ENCODE results near the gene MAP3K12. TPM values are rescaled to one million over a fixed set of nuclear protein-coding genes. Genes with fewer than 3 reads are reported as not detected.

The MAP3K12 gene
- total RNA-seq, 2 experiments from 2014 or later, result 26.0 to 26.1 TPM

DNA sequence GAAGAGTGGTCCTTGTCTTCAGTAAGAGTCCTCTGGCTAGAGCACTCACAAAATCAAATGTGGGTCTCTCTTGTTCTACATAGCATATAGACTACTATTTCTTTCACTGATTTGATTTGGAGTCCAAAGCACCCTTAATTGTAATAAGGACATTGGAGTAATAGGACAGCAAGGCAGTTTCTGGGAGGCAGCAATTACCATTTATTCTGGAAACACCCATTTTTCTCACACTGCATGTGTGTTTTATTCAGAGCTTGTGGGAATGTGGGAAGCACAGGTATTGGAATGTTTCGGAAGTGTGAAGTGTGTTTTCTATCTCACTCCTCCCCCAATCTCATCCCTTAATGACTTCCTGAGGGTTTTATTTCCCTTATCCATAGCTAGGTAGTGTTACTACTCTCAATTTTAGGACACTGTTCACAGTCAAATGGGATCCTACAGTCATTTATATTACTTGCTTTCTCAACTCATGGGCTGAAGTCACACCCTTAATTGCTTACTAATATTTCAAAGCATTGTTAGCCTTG is 27.1 kb downstream of the MAP3K12 start:
- Mint-ChIP-seq H3K27me3 (no peaks in the 10 kb centered on the region), H3K36me3 (ENCODE audit: low read depth) (peaks cover 76% of the 10 kb centered on the region), H3K4me1 (peaks cover 39% of the 10 kb centered on the region), H3K9me3 (no peaks in the 10 kb centered on the region), H3K4me3 (no peak overlapping the region), H3K27ac (no peak overlapping the region)
- ChIA-PET CTCF (interaction anchor here (0.6 to 2.8 kb wide), 3 partner anchors 10 to 95 kb away, joined by 3 to 10 read pairs (median 3); no protein-coding TSS in a partner anchor), POLR2A (no interaction called here)
- DNase-seq, result no peak

DNA sequence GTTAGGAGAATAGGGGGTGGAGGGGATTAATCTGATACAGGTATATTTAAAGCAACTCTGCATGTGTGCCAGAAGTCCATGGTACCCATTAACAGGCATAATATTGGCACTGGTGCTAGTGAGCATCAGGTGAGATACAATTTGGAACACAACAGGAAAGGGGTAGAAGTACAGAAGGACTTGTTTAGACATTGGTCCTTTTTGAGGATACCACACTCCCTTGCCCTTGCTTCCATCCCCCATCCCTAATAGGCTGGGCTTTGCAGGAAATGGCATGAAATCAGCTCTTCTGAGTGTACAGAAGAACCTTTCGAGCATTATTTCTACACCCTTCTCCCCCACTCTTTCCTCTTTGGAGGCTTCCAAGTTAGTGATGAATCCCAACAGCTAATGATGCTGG is 31.0 kb downstream of the MAP3K12 start:
- Mint-ChIP-seq H3K27me3 (no peaks in the 10 kb centered on the region), H3K9me3 (no peaks in the 10 kb centered on the region), H3K36me3 (ENCODE audit: low read depth) (peaks cover 77% of the 10 kb centered on the region), H3K27ac (no peak overlapping the region), H3K4me3 (no peak overlapping the region), H3K4me1 (peaks cover 23% of the 10 kb centered on the region)
- CTCF ChIA-PET, result interaction anchor here (0.6 to 0.9 kb wide), 3 partner anchors 9 to 215 kb away, joined by 3 to 6 read pairs (median 4); partner anchors contain the start of gene PRR13
- POLR2A ChIA-PET, result no interaction called here
- no peak for DNase-seq

DNA sequence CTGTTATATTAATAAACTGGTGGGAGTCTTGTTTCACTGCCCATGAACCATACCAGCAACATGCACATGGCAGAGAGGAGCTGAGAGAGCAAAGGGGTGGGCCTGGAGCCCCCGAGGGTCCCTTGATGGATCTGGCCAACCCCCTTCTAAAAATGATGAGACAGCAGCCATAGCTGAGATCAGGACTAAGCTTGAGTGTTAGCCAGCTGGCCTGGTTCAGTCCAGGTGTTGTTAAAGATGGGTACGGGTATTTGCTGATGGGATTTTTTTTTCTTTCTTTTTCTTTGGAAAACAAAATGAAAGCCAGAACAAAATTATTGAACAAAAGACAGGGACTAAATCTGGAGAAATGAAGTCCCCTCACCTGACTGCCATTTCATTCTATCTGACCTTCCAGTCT is 31.4 kb downstream of the MAP3K12 start:
- ChIA-PET POLR2A (no interaction called here), CTCF (interaction anchor here (0.6 to 0.9 kb wide), 2 partner anchors 9 to 26 kb away, joined by 3 to 6 read pairs; partner anchors contain the start of gene PRR13)
- no peaks in the 10 kb centered on the region for H3K9me3 Mint-ChIP-seq
- H3K4me3 Mint-ChIP-seq, result no peak overlapping the region
- H3K27me3 Mint-ChIP-seq, result no peaks in the 10 kb centered on the region
- no peak for DNase-seq
- H3K27ac Mint-ChIP-seq, result no peak overlapping the region
- peaks cover 25% of the 10 kb centered on the region for H3K4me1 Mint-ChIP-seq
- peaks cover 79% of the 10 kb centered on the region for H3K36me3 Mint-ChIP-seq (ENCODE audit: low read depth)

DNA sequence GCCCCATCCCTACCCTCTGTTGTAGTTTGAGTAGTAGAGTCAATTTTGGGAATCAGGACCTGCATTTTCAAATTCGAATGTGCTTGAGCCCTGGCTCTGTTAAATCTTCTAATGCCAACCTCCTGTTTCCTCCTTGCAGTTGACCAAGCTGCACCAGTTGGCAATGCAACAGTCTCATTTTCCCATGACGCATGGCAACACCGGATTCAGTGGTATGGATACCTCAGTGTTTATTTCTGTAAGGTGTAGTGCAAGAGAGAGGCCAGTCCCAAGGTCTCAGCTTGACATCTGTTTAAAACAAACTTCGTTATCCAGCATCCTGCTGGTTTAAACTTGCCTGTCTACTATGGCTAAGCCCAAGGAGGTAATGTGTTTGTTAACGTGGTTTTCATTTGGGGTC is 32.2 kb downstream of the MAP3K12 start:
- H3K4me3 Mint-ChIP-seq, result no peak overlapping the region
- no peaks in the 10 kb centered on the region for H3K9me3 Mint-ChIP-seq
- CTCF ChIA-PET, result interaction anchor here (1.1 kb wide), 1 partner anchor 9 kb away, joined by 3 read pairs; no protein-coding TSS in a partner anchor
- DNase-seq, result no peak
- H3K4me1 Mint-ChIP-seq, result peaks cover 25% of the 10 kb centered on the region
- peaks cover 79% of the 10 kb centered on the region for H3K36me3 Mint-ChIP-seq (ENCODE audit: low read depth)
- no peak overlapping the region for H3K27ac Mint-ChIP-seq
- H3K27me3 Mint-ChIP-seq, result no peaks in the 10 kb centered on the region
- POLR2A ChIA-PET, result no interaction called here

DNA sequence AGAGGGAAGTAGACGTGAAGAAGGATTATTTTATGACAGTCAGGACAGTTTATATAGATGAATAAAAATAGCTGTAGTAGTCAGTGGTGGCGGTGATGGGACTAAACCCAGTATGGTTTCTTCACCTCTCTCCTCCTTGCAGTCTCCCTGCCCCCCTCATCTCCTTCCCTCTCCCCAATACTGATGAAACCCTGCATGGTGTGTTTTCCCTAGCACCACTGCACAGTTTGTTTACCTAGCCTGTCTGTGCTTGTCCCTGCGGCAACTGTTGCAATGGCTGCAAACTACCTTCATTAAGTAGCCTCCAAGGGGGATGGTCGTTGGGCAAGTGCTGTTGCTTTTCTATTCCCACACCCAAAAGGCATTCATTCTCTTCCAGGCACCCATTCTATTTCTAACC is 32.6 kb downstream of the MAP3K12 start:
- Mint-ChIP-seq H3K27me3 (no peaks in the 10 kb centered on the region), H3K4me3 (no peak overlapping the region), H3K9me3 (no peaks in the 10 kb centered on the region), H3K27ac (no peak overlapping the region), H3K36me3 (ENCODE audit: low read depth) (peaks cover 79% of the 10 kb centered on the region), H3K4me1 (peaks cover 22% of the 10 kb centered on the region)
- POLR2A ChIA-PET, result no interaction called here
- DNase-seq, result no peak
- CTCF ChIA-PET, result interaction anchor here (1.1 kb wide), 1 partner anchor 9 kb away, joined by 3 read pairs; no protein-coding TSS in a partner anchor

DNA sequence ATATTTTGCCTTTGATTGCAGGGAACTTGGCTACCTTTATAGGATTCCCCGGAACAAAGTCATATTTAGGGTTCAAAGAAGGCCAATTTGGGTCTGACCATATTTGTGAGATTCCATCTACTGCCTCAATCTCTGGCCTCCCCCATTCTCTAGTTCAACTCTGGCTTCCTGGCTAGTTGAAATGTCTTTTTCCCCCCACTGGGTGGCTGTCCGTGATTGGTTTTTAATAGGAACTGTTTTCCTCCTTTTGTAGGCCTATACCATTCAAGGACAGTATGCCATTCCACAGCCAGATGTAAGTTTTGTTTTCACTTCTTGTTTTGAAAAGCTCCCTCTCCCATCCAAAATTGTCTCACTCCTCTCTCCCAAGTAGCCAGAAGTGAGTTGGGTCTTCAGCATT is 33.6 kb downstream of the MAP3K12 start:
- H3K27me3 Mint-ChIP-seq, result no peaks in the 10 kb centered on the region
- CTCF ChIA-PET, result no interaction called here
- H3K4me1 Mint-ChIP-seq, result peaks cover 22% of the 10 kb centered on the region
- H3K36me3 Mint-ChIP-seq (ENCODE audit: low read depth), result peaks cover 80% of the 10 kb centered on the region
- POLR2A ChIA-PET, result no interaction called here
- H3K9me3 Mint-ChIP-seq, result no peaks in the 10 kb centered on the region
- DNase-seq, result no peak
- no peak overlapping the region for H3K27ac Mint-ChIP-seq
- H3K4me3 Mint-ChIP-seq, result no peak overlapping the region

DNA sequence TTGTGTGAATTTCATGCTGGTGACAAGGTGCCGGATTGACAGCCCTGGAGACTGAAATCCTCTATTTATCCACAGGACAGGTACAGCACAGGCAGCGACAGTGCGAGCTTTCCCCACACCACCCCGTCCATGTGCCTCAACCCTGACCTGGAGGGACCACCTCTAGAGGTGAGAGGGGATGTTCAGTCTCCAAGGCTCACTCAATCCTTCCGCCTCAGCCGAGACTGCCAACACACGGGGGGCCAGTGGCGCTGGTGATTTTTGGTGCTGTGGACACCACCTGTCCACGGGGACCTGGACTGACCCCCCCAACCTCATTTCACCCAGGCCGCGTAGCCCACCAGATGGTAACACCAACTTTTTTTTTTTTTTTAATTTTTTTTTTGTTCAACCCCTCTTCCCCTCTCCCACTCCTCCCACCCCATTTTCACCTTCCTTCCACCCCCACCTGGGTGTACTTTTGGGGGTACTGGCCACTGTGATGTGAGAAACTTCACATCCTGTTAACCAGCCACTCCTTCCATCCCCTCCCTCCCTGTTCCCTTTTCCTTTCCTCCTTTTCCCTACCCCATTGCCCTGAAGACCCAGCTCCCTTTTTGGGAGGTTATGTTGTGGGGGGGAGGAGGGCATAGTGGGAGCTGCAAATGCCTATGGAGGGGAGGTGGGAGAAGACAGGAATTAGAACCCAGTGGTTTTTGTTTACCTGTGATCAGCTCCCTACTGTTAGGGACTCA is 34.4 kb downstream of the MAP3K12 start:
- no peaks in the 10 kb centered on the region for H3K9me3 Mint-ChIP-seq
- peaks cover 27% of the 10 kb centered on the region for H3K4me1 Mint-ChIP-seq
- ChIA-PET CTCF (interaction anchor here (0.7 to 1.1 kb wide), 3 partner anchors 9 to 80 kb away, joined by 3 to 4 read pairs (median 3); no protein-coding TSS in a partner anchor), POLR2A (no interaction called here)
- no peaks in the 10 kb centered on the region for H3K27me3 Mint-ChIP-seq
- no peak overlapping the region for H3K4me3 Mint-ChIP-seq
- peaks cover 82% of the 10 kb centered on the region for H3K36me3 Mint-ChIP-seq (ENCODE audit: low read depth)
- DNase-seq, result no peak
- no peak overlapping the region for H3K27ac Mint-ChIP-seq

DNA sequence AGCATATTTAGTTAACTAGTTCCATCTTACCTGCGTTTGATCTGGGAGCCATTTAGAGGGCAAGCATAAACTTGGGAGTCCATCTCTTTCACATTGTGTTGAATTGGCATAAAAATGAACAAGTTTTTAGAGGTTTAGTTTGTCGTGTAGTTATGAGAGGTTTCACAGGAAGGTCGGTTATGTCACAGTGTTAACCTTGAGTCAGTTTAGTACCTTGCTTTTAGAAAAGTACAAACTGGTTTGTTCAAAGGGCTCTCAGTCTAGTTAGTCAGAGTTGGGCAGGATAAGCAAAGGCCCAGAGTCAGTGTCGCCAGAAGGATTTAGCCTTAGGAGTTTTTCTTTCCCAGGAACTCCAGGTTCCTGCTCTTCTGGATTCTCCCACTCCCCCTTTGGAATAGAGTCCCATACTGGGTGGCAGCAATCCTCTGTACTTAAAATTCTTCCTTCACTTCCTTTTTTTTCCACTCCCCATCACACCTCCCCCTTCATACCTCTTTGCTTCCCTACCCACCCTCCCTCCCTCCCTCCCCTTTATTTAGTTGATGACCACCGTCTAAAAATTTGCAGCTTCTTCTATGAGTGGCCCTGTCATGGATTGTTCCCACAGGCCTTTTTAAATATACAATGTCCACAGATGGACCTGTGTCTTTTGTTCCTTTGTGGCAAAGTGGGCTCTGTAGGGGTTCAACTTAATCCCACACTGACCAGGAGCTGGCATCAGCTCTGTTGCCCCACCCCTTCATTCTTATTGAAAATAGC is 35.3 kb downstream of the MAP3K12 start:
- Mint-ChIP-seq H3K9me3 (no peaks in the 10 kb centered on the region), H3K27ac (no peak overlapping the region), H3K27me3 (no peaks in the 10 kb centered on the region), H3K4me3 (no peak overlapping the region), H3K36me3 (ENCODE audit: low read depth) (peaks cover 87% of the 10 kb centered on the region), H3K4me1 (peaks cover 29% of the 10 kb centered on the region)
- ChIA-PET CTCF (interaction anchor here (0.6 to 1.5 kb wide), 4 partner anchors 8 to 41 kb away, joined by 3 to 4 read pairs (median 4); partner anchors contain the start of gene AMHR2), POLR2A (no interaction called here)
- DNase-seq, result no peak

DNA sequence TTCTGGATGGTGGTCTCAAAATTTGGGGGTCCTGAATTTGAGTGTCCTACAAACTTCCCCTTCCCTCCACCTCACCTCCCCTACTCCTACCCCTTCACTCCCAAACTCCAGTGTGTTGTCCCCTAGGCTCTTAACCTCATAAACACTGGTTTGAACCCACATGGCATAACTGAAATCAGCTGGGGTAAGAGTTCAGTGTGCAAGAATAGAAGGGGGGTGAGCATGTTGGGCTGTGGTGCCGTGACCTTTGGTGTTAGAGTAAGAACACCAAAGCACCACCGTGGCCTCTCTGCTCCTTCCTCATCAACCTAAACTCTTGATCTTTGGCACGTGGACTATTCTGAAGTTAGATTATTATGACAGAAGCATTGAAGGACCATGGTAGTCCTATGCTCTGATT is 36.3 kb downstream of the MAP3K12 start:
- Mint-ChIP-seq H3K36me3 (ENCODE audit: low read depth) (peaks cover 88% of the 10 kb centered on the region), H3K9me3 (no peaks in the 10 kb centered on the region), H3K4me3 (no peak overlapping the region), H3K27me3 (no peaks in the 10 kb centered on the region), H3K27ac (no peak overlapping the region), H3K4me1 (peaks cover 35% of the 10 kb centered on the region)
- CTCF ChIA-PET, result interaction anchor here (1.0 to 1.5 kb wide), 2 partner anchors 11 to 19 kb away, joined by 3 to 5 read pairs; no protein-coding TSS in a partner anchor
- POLR2A ChIA-PET, result no interaction called here
- no peak for DNase-seq

DNA sequence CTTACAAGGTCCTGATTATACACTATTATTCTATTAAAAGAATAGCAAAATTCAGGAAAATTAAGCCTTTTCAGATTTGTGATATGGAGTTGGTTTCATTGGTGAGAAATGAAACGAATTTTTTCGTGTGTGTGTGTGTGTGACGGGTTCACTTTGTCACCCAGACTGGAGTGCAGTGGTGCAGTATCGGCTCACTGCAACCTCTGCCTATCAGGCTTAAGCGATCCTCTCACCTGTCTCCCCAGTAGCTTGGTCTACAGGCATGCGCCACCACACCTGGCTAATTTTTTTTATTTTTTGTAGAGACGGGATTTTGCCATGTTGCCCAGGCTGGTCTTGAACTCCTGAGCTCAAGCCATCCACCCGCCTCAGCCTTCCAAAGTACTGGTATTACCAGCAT is 37.7 kb downstream of the MAP3K12 start:
- POLR2A ChIA-PET, result no interaction called here
- Mint-ChIP-seq H3K9me3 (no peaks in the 10 kb centered on the region), H3K27ac (no peak overlapping the region), H3K27me3 (no peaks in the 10 kb centered on the region), H3K4me1 (peaks cover 32% of the 10 kb centered on the region), H3K4me3 (no peak overlapping the region), H3K36me3 (ENCODE audit: low read depth) (peaks cover 82% of the 10 kb centered on the region)
- no peak for DNase-seq
- CTCF ChIA-PET, result interaction anchor here (1.1 to 1.4 kb wide), 2 partner anchors 14 to 16 kb away, joined by 3 read pairs; no protein-coding TSS in a partner anchor

DNA sequence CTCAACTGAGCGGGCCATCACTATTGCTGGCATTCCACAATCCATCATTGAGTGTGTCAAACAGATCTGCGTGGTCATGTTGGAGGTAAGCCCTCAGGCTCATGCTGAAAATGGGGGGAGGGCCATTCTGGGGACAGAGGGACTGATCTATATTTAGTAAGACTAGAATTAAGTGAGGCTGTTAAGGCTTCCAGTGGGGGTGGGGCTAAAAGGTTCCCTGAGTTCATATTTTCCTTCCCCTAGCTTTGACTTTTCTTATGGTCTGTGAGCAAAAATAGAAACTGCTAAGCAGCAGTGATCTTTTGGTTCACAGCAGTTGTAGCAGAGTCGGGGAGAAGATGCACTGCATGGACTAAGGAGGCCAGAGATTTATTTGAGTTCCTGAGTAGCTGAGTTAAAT is 38.2 kb downstream of the MAP3K12 start:
- H3K27me3 Mint-ChIP-seq, result no peaks in the 10 kb centered on the region
- DNase-seq, result no peak

DNA sequence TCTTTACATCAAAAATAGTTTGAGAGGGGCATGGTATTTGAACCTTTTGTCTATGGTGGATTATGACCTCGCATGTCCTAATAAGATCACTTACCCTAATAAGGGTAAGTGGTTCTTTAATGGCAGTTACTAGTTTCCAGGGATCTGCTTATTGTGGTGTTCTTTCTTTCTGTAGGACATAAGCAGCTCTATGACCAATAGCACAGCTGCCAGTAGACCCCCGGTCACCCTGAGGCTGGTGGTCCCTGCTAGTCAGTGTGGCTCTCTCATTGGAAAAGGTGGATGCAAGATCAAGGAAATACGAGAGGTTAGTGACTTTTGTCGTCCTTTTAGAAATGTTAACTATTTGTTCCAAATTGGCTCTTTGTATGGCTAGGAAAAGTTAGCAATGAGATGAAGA is 40.2 kb downstream of the MAP3K12 start:
- no peaks in the 10 kb centered on the region for H3K27me3 Mint-ChIP-seq
- no peak for DNase-seq
- CTCF ChIA-PET, result interaction anchor here (1.1 to 1.6 kb wide), 3 partner anchors 12 to 43 kb away, joined by 3 to 4 read pairs (median 3); no protein-coding TSS in a partner anchor
- H3K4me3 Mint-ChIP-seq, result no peak overlapping the region
- H3K9me3 Mint-ChIP-seq, result no peaks in the 10 kb centered on the region
- no peak overlapping the region for H3K27ac Mint-ChIP-seq
- H3K4me1 Mint-ChIP-seq, result peaks cover 47% of the 10 kb centered on the region
- H3K36me3 Mint-ChIP-seq (ENCODE audit: low read depth), result peaks cover 80% of the 10 kb centered on the region
- POLR2A ChIA-PET, result no interaction called here

More for the DNA sequence above, 38.2 kb downstream of the MAP3K12 start:
- Mint-ChIP-seq H3K9me3 (no peaks in the 10 kb centered on the region), H3K4me1 (peaks cover 32% of the 10 kb centered on the region), H3K27ac (no peak overlapping the region), H3K36me3 (ENCODE audit: low read depth) (peaks cover 79% of the 10 kb centered on the region), H3K4me3 (no peak overlapping the region)
- POLR2A ChIA-PET, result no interaction called here
- CTCF ChIA-PET, result interaction anchor here (1.1 to 1.4 kb wide), 2 partner anchors 14 to 17 kb away, joined by 3 read pairs; no protein-coding TSS in a partner anchor

Measured in activated CD4-positive, alpha-beta T cell treated with anti-CD3 and anti-CD28 coated beads, Interleukin-2, amount 10 ng/mL, durations not matched to agents 7 days and 5 days (primary cell).